Thoracic aorta (tissue), 2 donors: ENCODE data around the gene SIAH1. TPM values are rescaled to one million over a fixed set of nuclear protein-coding genes. Genes with fewer than 3 reads are reported as not detected.

Source experiments
- ATAC-seq: fragments of 150-250 bp; one replicate; pipeline ENCODE4 v1.8.0; 2017; ENCODE audit warnings: low read depth; ENCODE audit not compliant: insufficient number of reproducible peaks, low FRiP score
- DNase-seq: peaks from one replicate; pipeline ENCODE4 v3.0.0-alpha.2; 2020; ENCODE audit warnings: low spot score
- H3K27ac ChIP-seq, 2 donors: fragments of 200-600 bp; sonication (generic); 1 replicate in 1 of 2; 2 replicates in 1 of 2; pipeline ENCODE4 v1.5.1; 2016; ENCODE audit warnings: mild to moderate bottlenecking in 2 of 2, moderate library complexity in 2 of 2
- H3K27me3 ChIP-seq: fragments of 200-600 bp; sonication (generic); replicated peaks from 2 replicates; pipeline ENCODE4 v1.6.0; 2016; ENCODE audit warnings: mild to moderate bottlenecking; ENCODE audit not compliant: insufficient read depth
- H3K36me3 ChIP-seq: fragments of 200-600 bp; sonication (generic); one replicate; pipeline ENCODE4 v1.5.1; 2016
- H3K4me1 ChIP-seq, 2 donors: fragments of 200-600 bp; sonication (generic); 1 replicate in 1 of 2; 2 replicates in 1 of 2; pipeline versions ENCODE4 v1.5.1 to v1.6.0; 2016; ENCODE audit warnings: low read depth in 2 of 2, mild to moderate bottlenecking in 1 of 2; ENCODE audit not compliant: control insufficient read depth in 1 of 2
- H3K4me3 ChIP-seq: fragments of 200-600 bp; sonication (generic); 2 replicates; pipeline ENCODE4 v1.5.1; 2016; ENCODE audit warnings: mild to moderate bottlenecking
- H3K9me3 ChIP-seq: fragments of 200-600 bp; sonication (generic); 2 replicates; pipeline ENCODE4 v1.5.1; 2016
- total RNA-seq, 2 donors: library from RNA; depleted of rRNA; stranded (reverse); fragments of >200 nt; gene quantifications; one replicate each; pipeline versions ENCODE4 v1.1.0 to v1.2.3, GENCODE V29; 2016
- TF ChIP-seq, protein P1 (sequence below): fragments of 200-600 bp; sonication (generic); IDR thresholded peaks from one replicate; pipeline ENCODE4 v1.5.1; 2019; ENCODE audit warnings: antibody characterized with exemption

Gene SIAH1
- total RNA-seq, 2 donors from 2014 or later: 28.2 to 40.8 TPM

DNA sequence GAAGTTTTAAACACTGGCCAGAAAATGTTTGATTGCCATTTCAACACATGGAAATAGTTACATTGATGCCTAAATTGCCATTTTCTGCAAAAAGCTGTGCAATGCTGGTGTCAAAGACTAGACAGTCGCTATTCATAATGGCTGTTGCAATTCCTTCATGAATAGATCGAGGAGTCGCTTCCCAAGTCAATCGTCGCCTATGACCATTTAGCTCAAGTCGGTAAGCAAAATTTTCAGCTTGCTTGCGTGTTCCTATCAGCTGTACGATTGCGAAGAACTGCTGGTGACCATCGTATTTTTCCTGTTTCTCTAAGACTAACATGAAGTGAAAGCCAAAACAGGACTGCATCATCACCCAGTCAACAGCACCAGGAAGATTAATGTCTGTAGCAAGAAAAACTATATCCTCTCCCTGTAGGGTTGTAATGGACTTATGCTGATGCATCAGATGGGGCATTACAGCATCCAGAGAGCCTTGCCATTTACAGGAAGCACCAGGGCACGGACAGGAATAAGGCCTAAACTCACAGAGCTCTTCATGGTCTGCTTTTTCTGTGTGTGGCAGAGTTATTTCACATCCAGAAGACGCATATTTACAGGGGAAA is 23.6 kb downstream of the SIAH1 start:
- ATAC-seq (no peak), DNase-seq (no peak)
- Histone ChIP-seq H3K9me3 (no peaks in the 10 kb centered on the region), H3K27me3 (no peaks in the 10 kb centered on the region), H3K36me3 (peaks cover 12% of the 10 kb centered on the region), H3K4me1 (peaks cover 4 to 25% of the 10 kb centered on the region in 2 donors), H3K27ac (no peak overlapping the region), H3K4me3 (no peak overlapping the region)
- TF ChIP-seq, protein P1, sequence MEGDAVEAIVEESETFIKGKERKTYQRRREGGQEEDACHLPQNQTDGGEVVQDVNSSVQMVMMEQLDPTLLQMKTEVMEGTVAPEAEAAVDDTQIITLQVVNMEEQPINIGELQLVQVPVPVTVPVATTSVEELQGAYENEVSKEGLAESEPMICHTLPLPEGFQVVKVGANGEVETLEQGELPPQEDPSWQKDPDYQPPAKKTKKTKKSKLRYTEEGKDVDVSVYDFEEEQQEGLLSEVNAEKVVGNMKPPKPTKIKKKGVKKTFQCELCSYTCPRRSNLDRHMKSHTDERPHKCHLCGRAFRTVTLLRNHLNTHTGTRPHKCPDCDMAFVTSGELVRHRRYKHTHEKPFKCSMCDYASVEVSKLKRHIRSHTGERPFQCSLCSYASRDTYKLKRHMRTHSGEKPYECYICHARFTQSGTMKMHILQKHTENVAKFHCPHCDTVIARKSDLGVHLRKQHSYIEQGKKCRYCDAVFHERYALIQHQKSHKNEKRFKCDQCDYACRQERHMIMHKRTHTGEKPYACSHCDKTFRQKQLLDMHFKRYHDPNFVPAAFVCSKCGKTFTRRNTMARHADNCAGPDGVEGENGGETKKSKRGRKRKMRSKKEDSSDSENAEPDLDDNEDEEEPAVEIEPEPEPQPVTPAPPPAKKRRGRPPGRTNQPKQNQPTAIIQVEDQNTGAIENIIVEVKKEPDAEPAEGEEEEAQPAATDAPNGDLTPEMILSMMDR: no peak

- H3K36me3 ChIP-seq: peaks cover 12% of the 10 kb centered on the region
- H3K27me3 ChIP-seq: no peaks in the 10 kb centered on the region
- DNase-seq (no peak), ATAC-seq (no peak)
- no peak overlapping the region for H3K27ac ChIP-seq
- H3K9me3 ChIP-seq: no peaks in the 10 kb centered on the region
- TF ChIP-seq, protein P1: no peak
- peaks cover 3 to 25% of the 10 kb centered on the region in 2 donors for H3K4me1 ChIP-seq
- H3K4me3 ChIP-seq: no peak overlapping the region
These were observed 24.2 kb downstream of the SIAH1 start for GRCh38 chr16:48361012-48361411.

DNA sequence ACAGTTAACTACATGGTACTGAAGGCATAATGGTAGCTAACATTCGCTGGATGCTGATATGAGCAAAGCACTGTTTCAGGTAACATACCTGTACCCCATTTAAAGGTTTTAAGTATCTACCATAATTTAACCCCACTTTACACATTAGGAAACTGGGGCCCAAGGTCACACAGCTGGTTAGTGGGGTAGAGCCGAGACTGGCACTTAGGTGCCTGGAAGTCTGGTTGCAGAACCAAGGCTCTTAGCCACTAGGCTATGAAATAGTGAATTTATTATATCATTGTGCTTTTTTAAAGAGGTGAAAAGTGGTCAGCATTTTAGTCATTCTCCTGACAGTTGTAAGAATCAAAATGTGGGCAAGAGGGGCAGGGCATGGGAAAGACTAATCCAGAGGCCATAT is 25.2 kb downstream of the SIAH1 start:
- ATAC-seq: no peak
- Histone ChIP-seq H3K4me1 (peaks cover 0 to 23% of the 10 kb centered on the region in 2 donors), H3K4me3 (no peak overlapping the region), H3K27ac (no peak overlapping the region), H3K27me3 (no peaks in the 10 kb centered on the region), H3K9me3 (no peaks in the 10 kb centered on the region), H3K36me3 (peaks cover 12% of the 10 kb centered on the region)
- TF ChIP-seq, protein P1: no peak
- no peak for DNase-seq

GRCh38 chr16:48358419-48358818 is 26.8 kb downstream of the SIAH1 start:
- DNase-seq (no peak), ATAC-seq (no peak)
- no peaks in the 10 kb centered on the region for H3K27me3 ChIP-seq
- H3K36me3 ChIP-seq: peaks cover 12% of the 10 kb centered on the region
- TF ChIP-seq, protein P1: no peak
- no peaks in the 10 kb centered on the region for H3K9me3 ChIP-seq
- peaks cover 0 to 15% of the 10 kb centered on the region in 2 donors for H3K4me1 ChIP-seq
- H3K4me3 ChIP-seq: no peak overlapping the region
- no peak overlapping the region for H3K27ac ChIP-seq

GRCh38 chr16:48356633-48357376 is 28.4 kb downstream of the SIAH1 start:
- no peak overlapping the region for H3K4me3 ChIP-seq
- no peaks in the 10 kb centered on the region for H3K27me3 ChIP-seq
- H3K9me3 ChIP-seq: no peaks in the 10 kb centered on the region
- peaks cover 17% of the 10 kb centered on the region for H3K36me3 ChIP-seq
- no peak overlapping the region for H3K27ac ChIP-seq
- H3K4me1 ChIP-seq: peaks cover 0 to 15% of the 10 kb centered on the region in 2 donors
- ATAC-seq (no peak), DNase-seq (no peak)
- TF ChIP-seq, protein P1: no peak
